ENCODE measurements around the gene MAP3K12. TPM values are rescaled to one million over a fixed set of nuclear protein-coding genes. Genes with fewer than 3 reads are reported as not detected.

The MAP3K12 gene
- total and polyA plus RNA-seq, 10 of the 15 experiments (the other 5 are each of a cell fraction or from before 2014, with no cell fraction given): 0.45 to 14.9 (median 6.9) TPM

- no peak overlapping the region for H3K27ac ChIP-seq (ENCODE audit: control insufficient read depth, insufficient read depth)
- H3K4me2 ChIP-seq (ENCODE audit: control insufficient read depth, insufficient read depth): no peak overlapping the region
- RAD21 ChIA-PET (ENCODE audit: unreplicated experiment): no interaction called here
- no peak for ATAC-seq
- SMC1A ChIA-PET (ENCODE audit: uncharacterized antibody, unreplicated experiment): interaction anchor here (1.7 kb wide), 1 partner anchor 78 kb away, joined by 4 read pairs; no protein-coding TSS in a partner anchor
- CTCF ChIA-PET: interaction anchor here (1.2 to 2.8 kb wide), 2 partner anchors 9 to 85 kb away, joined by 4 to 9 read pairs; no protein-coding TSS in a partner anchor
- intact Hi-C loops (cut with micrococcal nuclease; ENCODE audit: unreplicated experiment) (no loop called here), in situ Hi-C loops (cut with MboI) (no loop called here)
- H4K20me1 ChIP-seq (ENCODE audit: control insufficient read depth, insufficient read depth): no peaks in the 10 kb centered on the region
- POLR2A ChIA-PET: interaction anchor here (0.5 to 0.6 kb wide), 2 partner anchors 19 to 71 kb away, joined by 3 read pairs; no protein-coding TSS in a partner anchor
- H3K36me3 ChIP-seq (ENCODE audit: control insufficient read depth in 2 of 2, insufficient read depth in 2 of 2, low read length in 1 of 2): no peaks in the 10 kb centered on the region
- H3K4me1 ChIP-seq (ENCODE audit: control insufficient read depth, insufficient read depth, low read length): no peaks in the 10 kb centered on the region
- FAIRE-seq: no peak
- DNase-seq (ENCODE audit: low read depth, low spot score): no peak
- 55% methylated on average over 5 of the region's 5 CpGs for WGBS (ENCODE audit: insufficient coverage, insufficient replicate concordance, low lambda C conversion rate, missing lambda C conversion rate)
- H3K79me2 ChIP-seq (ENCODE audit: control insufficient read depth, insufficient read depth, low read length): no peaks in the 10 kb centered on the region
- H3K9ac ChIP-seq (ENCODE audit: control insufficient read depth, insufficient read depth, low read length): no peak overlapping the region
- no TSS peak for BruUV-seq (replicated peaks)
- no peak overlapping the region for H2AFZ ChIP-seq (ENCODE audit: control insufficient read depth, low read depth, low read length)
- no peaks in the 10 kb centered on the region for H3K9me3 ChIP-seq (replicated peaks; ENCODE audit: control insufficient read depth, insufficient read depth, low read length)
- no peak for TF ChIP-seq ZNF592 (IDR thresholded peaks at IDR 0.05)
- no peak for TF ChIP-seq NR2C1 (IDR thresholded peaks at IDR 0.05)
- no peak for TF ChIP-seq RAD51 (IDR thresholded peaks at IDR 0.05)
- no peak for TF ChIP-seq STAT3 (IDR thresholded peaks at IDR 0.05; ENCODE audit: low read depth, low read length)
- no peak for TF ChIP-seq SMAD1 (IDR thresholded peaks at IDR 0.05; ENCODE audit: low read depth, partially characterized antibody)
- no peak for TF ChIP-seq HDGF (IDR thresholded peaks at IDR 0.05)
- no peak for TF ChIP-seq GABPA (IDR thresholded peaks at IDR 0.05; ENCODE audit: low read depth)
- TF ChIP-seq RAD21 (IDR thresholded peaks at IDR 0.05; ENCODE audit: insufficient read depth, low read depth, low read length): no peak
- TF ChIP-seq SUPT20H (IDR thresholded peaks at IDR 0.05; ENCODE audit: borderline replicate concordance, control insufficient read depth, low read depth, low read length): no peak
- no peak for TF ChIP-seq BRCA1 (IDR thresholded peaks at IDR 0.05; ENCODE audit: low read depth, low read length)
- no peak for TF ChIP-seq FOXK2 (IDR thresholded peaks at IDR 0.05)
- no peak overlapping the region for H3K4me3 ChIP-seq
- no peaks in the 10 kb centered on the region for H3K27me3 ChIP-seq (replicated peaks in 1 of 2; ENCODE audit: control insufficient read depth in 2 of 2, insufficient read depth in 2 of 2, low read length in 1 of 2)
These were observed 69.1 kb downstream of the MAP3K12 start for GRCh38 chr12:53430116-53430515.

Small RNA genes within 50 kb of the gene (small RNA-seq; reads per million reads assigned to genes)
- not detected for gene AC023509.3

Other genes with a start within 250 kb of the MAP3K12 start
Only the 7 nearest of the 14 such genes appear.
- gene SP1, start 119.3 kb downstream of the MAP3K12 start, total RNA-seq (2014; rRNA removed): 27.0 and 29.7 TPM in 2 replicates
- gene SP1, start 119.3 kb downstream of the MAP3K12 start, total RNA-seq (2014; rRNA removed; fragmentation: Illumina TruSeq; extraction: Trizol): 31.8 and 32.7 TPM in 2 replicates
- 46.7 and 49.0 TPM in 2 replicates for gene SP1, start 119.3 kb downstream of the MAP3K12 start, total RNA-seq (2021)
- gene SP1, start 119.3 kb downstream of the MAP3K12 start, polyA plus RNA-seq (2011; rRNA removed): 43.9 and 52.0 TPM in 2 replicates
- gene SP1, start 119.3 kb downstream of the MAP3K12 start, polyA plus RNA-seq (2014; fragmentation: Illumina TruSeq; extraction: Trizol): 33.5 and 35.6 TPM in 2 replicates
- gene SP1, start 119.3 kb downstream of the MAP3K12 start, polyA plus RNA-seq (2014; fragmentation: Nextera tagmentation; extraction: Ambion mirVana): 1 to 10 TPM; 4.0 to 7.3 TPM
- gene SP1, start 119.3 kb downstream of the MAP3K12 start, polyA plus RNA-seq (2014; rRNA removed): 22.4 and 23.4 TPM in 2 replicates
- 1 to 10 TPM; 3.3 to 3.7 TPM for gene SP1, start 119.3 kb downstream of the MAP3K12 start, polyA plus RNA-seq (2016; fragmentation: Nextera tagmentation; extraction: Ambion mirVana)
- gene AMHR2, start 75.6 kb downstream of the MAP3K12 start, total RNA-seq (2014; rRNA removed): not detected in 2 replicates
- gene AMHR2, start 75.6 kb downstream of the MAP3K12 start, total RNA-seq (2014; rRNA removed; fragmentation: Illumina TruSeq; extraction: Trizol): not detected in 2 replicates
- 0.13 TPM in 1 of 2 replicates, not detected in the other for gene AMHR2, start 75.6 kb downstream of the MAP3K12 start, total RNA-seq (2021)
- not detected in 2 replicates for gene AMHR2, start 75.6 kb downstream of the MAP3K12 start, polyA plus RNA-seq (2011; rRNA removed)
- gene AMHR2, start 75.6 kb downstream of the MAP3K12 start, polyA plus RNA-seq (2014; fragmentation: Illumina TruSeq; extraction: Trizol): not detected in 2 replicates
- under 1 TPM in 1 of 2 experiments, not detected in 1; 0.06 TPM for gene AMHR2, start 75.6 kb downstream of the MAP3K12 start, polyA plus RNA-seq (2014; fragmentation: Nextera tagmentation; extraction: Ambion mirVana)
- not detected in 2 replicates for gene AMHR2, start 75.6 kb downstream of the MAP3K12 start, polyA plus RNA-seq (2014; rRNA removed)
- gene AMHR2, start 75.6 kb downstream of the MAP3K12 start, polyA plus RNA-seq (2016; fragmentation: Nextera tagmentation; extraction: Ambion mirVana): not detected
- gene PRR13, start 57.7 kb downstream of the MAP3K12 start, total RNA-seq (2014; rRNA removed): 94.2 and 112 TPM in 2 replicates
- gene PRR13, start 57.7 kb downstream of the MAP3K12 start, total RNA-seq (2014; rRNA removed; fragmentation: Illumina TruSeq; extraction: Trizol): 126 and 133 TPM in 2 replicates
- 214 and 224 TPM in 2 replicates for gene PRR13, start 57.7 kb downstream of the MAP3K12 start, total RNA-seq (2021)
- gene PRR13, start 57.7 kb downstream of the MAP3K12 start, polyA plus RNA-seq (2011; rRNA removed): 111 and 116 TPM in 2 replicates
- gene PRR13, start 57.7 kb downstream of the MAP3K12 start, polyA plus RNA-seq (2014; fragmentation: Illumina TruSeq; extraction: Trizol): 271 and 372 TPM in 2 replicates
- gene PRR13, start 57.7 kb downstream of the MAP3K12 start, polyA plus RNA-seq (2014; fragmentation: Nextera tagmentation; extraction: Ambion mirVana): 100 to 1,000 TPM; 339 to 381 TPM
- 195 TPM in 2 replicates for gene PRR13, start 57.7 kb downstream of the MAP3K12 start, polyA plus RNA-seq (2014; rRNA removed)
- gene PRR13, start 57.7 kb downstream of the MAP3K12 start, polyA plus RNA-seq (2016; fragmentation: Nextera tagmentation; extraction: Ambion mirVana): 100 to 1,000 TPM; 451 to 462 TPM
- gene PCBP2, start 47.4 kb downstream of the MAP3K12 start, total RNA-seq (2014; rRNA removed): 155 and 164 TPM in 2 replicates
- 162 and 177 TPM in 2 replicates for gene PCBP2, start 47.4 kb downstream of the MAP3K12 start, total RNA-seq (2014; rRNA removed; fragmentation: Illumina TruSeq; extraction: Trizol)
- 803 and 817 TPM in 2 replicates for gene PCBP2, start 47.4 kb downstream of the MAP3K12 start, total RNA-seq (2021)
- 276 and 336 TPM in 2 replicates for gene PCBP2, start 47.4 kb downstream of the MAP3K12 start, polyA plus RNA-seq (2011; rRNA removed)
- 629 and 689 TPM in 2 replicates for gene PCBP2, start 47.4 kb downstream of the MAP3K12 start, polyA plus RNA-seq (2014; fragmentation: Illumina TruSeq; extraction: Trizol)
- gene PCBP2, start 47.4 kb downstream of the MAP3K12 start, polyA plus RNA-seq (2014; fragmentation: Nextera tagmentation; extraction: Ambion mirVana): 100 to 1,000 TPM; 318 to 348 TPM
- gene PCBP2, start 47.4 kb downstream of the MAP3K12 start, polyA plus RNA-seq (2014; rRNA removed): 337 and 342 TPM in 2 replicates
- 100 to 1,000 TPM; 109 to 127 TPM for gene PCBP2, start 47.4 kb downstream of the MAP3K12 start, polyA plus RNA-seq (2016; fragmentation: Nextera tagmentation; extraction: Ambion mirVana)
- gene TARBP2, start 1.8 kb upstream of the MAP3K12 start, total RNA-seq (2014; rRNA removed): 46.1 and 47.1 TPM in 2 replicates
- 21.4 and 26.1 TPM in 2 replicates for gene TARBP2, start 1.8 kb upstream of the MAP3K12 start, total RNA-seq (2014; rRNA removed; fragmentation: Illumina TruSeq; extraction: Trizol)
- gene TARBP2, start 1.8 kb upstream of the MAP3K12 start, total RNA-seq (2021): 42.4 and 43.2 TPM in 2 replicates
- 18.3 and 30.4 TPM in 2 replicates for gene TARBP2, start 1.8 kb upstream of the MAP3K12 start, polyA plus RNA-seq (2011; rRNA removed)
- 13.6 and 22.1 TPM in 2 replicates for gene TARBP2, start 1.8 kb upstream of the MAP3K12 start, polyA plus RNA-seq (2014; fragmentation: Illumina TruSeq; extraction: Trizol)
- 1 to 10 TPM; 5.5 to 9.4 TPM for gene TARBP2, start 1.8 kb upstream of the MAP3K12 start, polyA plus RNA-seq (2014; fragmentation: Nextera tagmentation; extraction: Ambion mirVana)
- 44.2 and 54.0 TPM in 2 replicates for gene TARBP2, start 1.8 kb upstream of the MAP3K12 start, polyA plus RNA-seq (2014; rRNA removed)
- 10 to 100 TPM; 58.7 to 60.1 TPM for gene TARBP2, start 1.8 kb upstream of the MAP3K12 start, polyA plus RNA-seq (2016; fragmentation: Nextera tagmentation; extraction: Ambion mirVana)
- 0.23 TPM in 1 of 2 replicates, not detected in the other for gene NPFF, start 8.0 kb upstream of the MAP3K12 start, total RNA-seq (2014; rRNA removed)
- gene NPFF, start 8.0 kb upstream of the MAP3K12 start, total RNA-seq (2014; rRNA removed; fragmentation: Illumina TruSeq; extraction: Trizol): not detected in 2 replicates
- not detected in 2 replicates for gene NPFF, start 8.0 kb upstream of the MAP3K12 start, total RNA-seq (2021)
- gene NPFF, start 8.0 kb upstream of the MAP3K12 start, polyA plus RNA-seq (2011; rRNA removed): not detected in 2 replicates
- gene NPFF, start 8.0 kb upstream of the MAP3K12 start, polyA plus RNA-seq (2014; fragmentation: Illumina TruSeq; extraction: Trizol): not detected in 2 replicates
- under 1 TPM; 0.21 to 0.69 TPM for gene NPFF, start 8.0 kb upstream of the MAP3K12 start, polyA plus RNA-seq (2014; fragmentation: Nextera tagmentation; extraction: Ambion mirVana)
- 0.22 TPM in 1 of 2 replicates, not detected in the other for gene NPFF, start 8.0 kb upstream of the MAP3K12 start, polyA plus RNA-seq (2014; rRNA removed)
- gene NPFF, start 8.0 kb upstream of the MAP3K12 start, polyA plus RNA-seq (2016; fragmentation: Nextera tagmentation; extraction: Ambion mirVana): not detected
- gene ATF7, start 126.9 kb upstream of the MAP3K12 start, total RNA-seq (2014; rRNA removed): 9.1 and 11.4 TPM in 2 replicates
- gene ATF7, start 126.9 kb upstream of the MAP3K12 start, total RNA-seq (2014; rRNA removed; fragmentation: Illumina TruSeq; extraction: Trizol): 14.6 and 16.1 TPM in 2 replicates
- 21.5 and 23.6 TPM in 2 replicates for gene ATF7, start 126.9 kb upstream of the MAP3K12 start, total RNA-seq (2021)
- gene ATF7, start 126.9 kb upstream of the MAP3K12 start, polyA plus RNA-seq (2011; rRNA removed): 14.5 and 16.4 TPM in 2 replicates
- 21.9 and 26.4 TPM in 2 replicates for gene ATF7, start 126.9 kb upstream of the MAP3K12 start, polyA plus RNA-seq (2014; fragmentation: Illumina TruSeq; extraction: Trizol)
- gene ATF7, start 126.9 kb upstream of the MAP3K12 start, polyA plus RNA-seq (2014; fragmentation: Nextera tagmentation; extraction: Ambion mirVana): 10 to 100 TPM; 21.8 to 26.8 TPM
- gene ATF7, start 126.9 kb upstream of the MAP3K12 start, polyA plus RNA-seq (2014; rRNA removed): 14.1 and 17.2 TPM in 2 replicates
- 10 to 100 TPM; 30.2 to 30.7 TPM for gene ATF7, start 126.9 kb upstream of the MAP3K12 start, polyA plus RNA-seq (2016; fragmentation: Nextera tagmentation; extraction: Ambion mirVana)